ENCODE results near the gene TNFRSF4.

Gene TNFRSF4

DNA sequence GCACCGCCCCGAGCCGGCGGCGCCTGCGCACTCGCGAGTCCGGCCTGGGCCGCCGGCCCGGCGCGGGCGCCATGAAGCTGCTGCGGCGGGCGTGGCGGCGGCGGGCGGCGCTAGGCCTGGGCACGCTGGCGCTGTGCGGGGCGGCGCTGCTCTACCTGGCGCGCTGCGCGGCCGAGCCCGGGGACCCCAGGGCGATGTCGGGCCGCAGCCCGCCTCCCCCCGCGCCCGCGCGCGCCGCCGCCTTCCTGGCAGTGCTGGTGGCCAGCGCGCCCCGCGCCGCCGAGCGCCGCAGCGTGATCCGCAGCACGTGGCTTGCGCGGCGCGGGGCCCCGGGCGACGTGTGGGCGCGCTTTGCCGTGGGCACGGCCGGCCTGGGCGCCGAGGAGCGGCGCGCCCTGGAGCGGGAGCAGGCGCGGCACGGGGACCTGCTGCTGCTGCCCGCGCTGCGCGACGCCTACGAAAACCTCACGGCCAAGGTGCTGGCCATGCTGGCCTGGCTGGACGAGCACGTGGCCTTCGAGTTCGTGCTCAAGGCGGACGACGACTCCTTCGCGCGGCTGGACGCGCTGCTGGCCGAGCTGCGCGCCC, 18.3 kb upstream of the TNFRSF4 start, which contains the start of gene B3GALT6:
B3GALT6 (plus strand) TSS at position 30 of the 588 bp plus-strand sequence; CDS start at position 72, 42 bp downstream.
- Histone ChIP-seq H3K9ac (ENCODE audit: low read length) (peak within 1 kb of the TSS; percentile 94), H3K18ac (ENCODE audit: low read length) (peak within 1 kb of the TSS; percentile 47), H3K4me2 (ENCODE audit: low read length) (peak within 1 kb of the TSS; percentile 100), H3K23ac (ENCODE audit: low read length) (peak within 1 kb of the TSS; percentile 66), H3K4me1 (ENCODE audit: control insufficient read depth, low read depth, low read length) (peaks cover 7% of the 10 kb centered on the region), H3K79me2 (ENCODE audit: control insufficient read depth, insufficient read depth, low read length) (peaks cover 40% of the 10 kb centered on the region), H3K56ac (ENCODE audit: low read length) (peak within 1 kb of the TSS; percentile 97), H2BK5ac (ENCODE audit: low read length) (peak within 1 kb of the TSS; percentile 69), H4K8ac (ENCODE audit: low read depth, low read length) (peak within 1 kb of the TSS; percentile 93), H4K5ac (ENCODE audit: low read length) (no peak within 1 kb of the TSS), H2BK120ac (ENCODE audit: low read depth, low read length) (peak within 1 kb of the TSS; percentile 16), H3K4ac (ENCODE audit: low read depth, low read length) (peak within 1 kb of the TSS; percentile 81), H2BK15ac (replicated peaks; ENCODE audit: low read depth) (no peak within 1 kb of the TSS), H2AK5ac (ENCODE audit: low read length) (peak within 1 kb of the TSS; percentile 97), H3K27ac (ENCODE audit: low read depth, low read length) (peak within 1 kb of the TSS; percentile 45), H3K79me1 (ENCODE audit: low read length) (peaks cover 35% of the 10 kb centered on the region), H3K36me3 (ENCODE audit: control insufficient read depth, insufficient read depth, low read length) (no peaks in the 10 kb centered on the region), H3K27me3 (ENCODE audit: insufficient read depth, low read length, poor library complexity) (no peaks in the 10 kb centered on the region), H3K4me3 (ENCODE audit: low read length) (peak within 1 kb of the TSS; percentile 94)
- no CpG with 5 or more reads among the region's 100 CpGs for WGBS (ENCODE audit: extremely low coverage, insufficient coverage, low lambda C conversion rate)
- no peak for DNase-seq

DNA sequence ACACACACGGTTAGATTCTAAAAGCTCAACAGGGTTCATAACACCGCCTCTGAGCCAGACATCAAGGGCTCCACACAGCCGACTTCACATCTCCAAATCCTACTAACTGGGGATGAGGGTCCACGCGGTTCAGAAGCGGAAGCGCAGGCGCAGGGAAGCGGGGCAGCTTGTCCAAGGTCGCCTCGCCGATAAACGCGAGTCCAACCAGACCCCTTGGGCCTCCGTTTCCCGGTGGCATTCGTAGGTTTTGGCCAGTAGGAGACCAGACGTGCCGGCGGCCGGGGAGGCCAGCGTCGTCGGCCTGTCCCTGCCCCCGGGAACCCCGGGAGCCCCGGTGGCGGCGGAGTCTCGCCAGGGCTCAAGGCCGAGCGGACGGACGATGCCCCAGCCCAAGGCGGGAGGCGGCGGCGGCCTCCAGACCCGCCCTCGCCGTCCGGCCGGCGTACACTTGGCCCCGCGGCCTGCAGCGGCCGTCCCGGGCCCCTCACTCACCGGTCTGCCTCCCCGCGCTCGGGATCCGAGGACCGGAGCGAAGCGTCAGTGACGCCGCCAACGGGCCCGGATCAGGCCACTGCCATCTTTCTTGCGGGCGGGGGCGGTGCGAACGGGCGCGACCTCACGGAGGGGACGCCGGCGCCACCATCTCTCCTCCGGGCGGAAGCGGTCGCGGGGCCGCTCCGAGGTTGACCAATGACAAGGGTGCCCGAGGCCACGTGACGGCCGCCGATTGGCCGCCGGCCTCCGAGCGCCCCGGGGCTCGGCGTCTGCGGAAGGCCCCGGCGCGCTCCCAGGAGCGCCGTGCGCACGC, 17.7 kb upstream of the TNFRSF4 start, which contains the start of gene SDF4:
SDF4 (minus strand) TSS at position 602 of the 808 bp plus-strand sequence. CDS start 3,229 bp downstream, outside the sequence.
- H2BK15ac ChIP-seq (replicated peaks; ENCODE audit: low read depth) = no peak within 1 kb of the TSS
- peak within 1 kb of the TSS; percentile 100 for H3K4me2 ChIP-seq (ENCODE audit: low read length)
- WGBS (ENCODE audit: extremely low coverage, insufficient coverage, low lambda C conversion rate) = no CpG with 5 or more reads among the region's 99 CpGs
- peak within 1 kb of the TSS; percentile 94 for H3K4me3 ChIP-seq (ENCODE audit: low read length)
- H3K23ac ChIP-seq (ENCODE audit: low read length) = peak within 1 kb of the TSS; percentile 66
- H3K4ac ChIP-seq (ENCODE audit: low read depth, low read length) = peak within 1 kb of the TSS; percentile 81
- H3K27ac ChIP-seq (ENCODE audit: low read depth, low read length) = peak within 1 kb of the TSS; percentile 45
- peak within 1 kb of the TSS; percentile 97 for H2AK5ac ChIP-seq (ENCODE audit: low read length)
- peak within 1 kb of the TSS; percentile 16 for H2BK120ac ChIP-seq (ENCODE audit: low read depth, low read length)
- peaks cover 40% of the 10 kb centered on the region for H3K79me2 ChIP-seq (ENCODE audit: control insufficient read depth, insufficient read depth, low read length)
- no peaks in the 10 kb centered on the region for H3K27me3 ChIP-seq (ENCODE audit: insufficient read depth, low read length, poor library complexity)
- no peaks in the 10 kb centered on the region for H3K36me3 ChIP-seq (ENCODE audit: control insufficient read depth, insufficient read depth, low read length)
- peak within 1 kb of the TSS; percentile 97 for H3K56ac ChIP-seq (ENCODE audit: low read length)
- peaks cover 7% of the 10 kb centered on the region for H3K4me1 ChIP-seq (ENCODE audit: control insufficient read depth, low read depth, low read length)
- peak within 1 kb of the TSS; percentile 93 for H4K8ac ChIP-seq (ENCODE audit: low read depth, low read length)
- no peak within 1 kb of the TSS for H4K5ac ChIP-seq (ENCODE audit: low read length)
- peak within 1 kb of the TSS; percentile 69 for H2BK5ac ChIP-seq (ENCODE audit: low read length)
- peak; percentile 98 for DNase-seq
- H3K9ac ChIP-seq (ENCODE audit: low read length) = peak within 1 kb of the TSS; percentile 94
- H3K79me1 ChIP-seq (ENCODE audit: low read length) = peaks cover 35% of the 10 kb centered on the region
- H3K18ac ChIP-seq (ENCODE audit: low read length) = peak within 1 kb of the TSS; percentile 47

DNA sequence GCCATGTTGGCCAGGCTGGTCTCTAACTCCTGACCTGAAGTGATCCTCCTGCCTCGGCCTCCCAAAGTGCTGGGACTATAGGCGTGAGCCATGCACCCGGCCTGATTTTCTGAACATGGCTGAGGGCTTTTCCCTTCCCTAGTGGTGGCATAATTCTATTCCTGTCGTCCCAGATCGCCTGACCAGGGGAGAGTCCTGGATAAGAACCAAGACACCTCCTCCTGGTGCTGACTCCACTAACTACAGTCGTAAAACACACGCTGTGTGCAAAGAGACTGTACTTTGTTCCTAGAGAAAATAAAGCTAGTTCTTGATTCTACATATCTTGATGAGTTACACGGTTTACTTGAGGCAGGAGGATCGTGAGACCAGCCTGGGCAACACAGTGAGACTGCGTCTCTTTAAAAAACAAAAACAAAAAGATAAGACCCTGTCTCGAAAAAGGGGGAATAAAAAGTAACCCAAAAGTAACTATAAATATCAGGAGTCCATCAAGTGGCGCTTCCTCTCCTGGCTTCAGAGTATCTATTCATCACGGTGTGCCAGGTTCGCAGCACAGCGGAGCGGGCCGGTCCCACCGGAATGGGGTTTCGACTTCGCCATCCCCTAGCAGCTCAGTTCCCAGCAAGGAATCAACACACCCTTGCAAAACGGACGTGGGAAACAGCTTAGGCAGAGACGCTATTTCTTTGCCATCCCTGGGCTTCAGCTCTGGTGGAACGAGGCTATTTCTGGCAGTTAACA, 16.9 kb upstream of the TNFRSF4 start:
- peak overlapping the region; percentile 45 for H3K27ac ChIP-seq (ENCODE audit: low read depth, low read length)
- H3K9ac ChIP-seq (ENCODE audit: low read length) = peak overlapping the region; percentile 94
- H3K56ac ChIP-seq (ENCODE audit: low read length) = peak overlapping the region; percentile 97
- peak overlapping the region; percentile 94 for H3K4me3 ChIP-seq (ENCODE audit: low read length)
- peaks cover 35% of the 10 kb centered on the region for H3K79me1 ChIP-seq (ENCODE audit: low read length)
- no peak overlapping the region for H3K4ac ChIP-seq (ENCODE audit: low read depth, low read length)
- no peak overlapping the region for H3K23ac ChIP-seq (ENCODE audit: low read length)
- no peaks in the 10 kb centered on the region for H3K36me3 ChIP-seq (ENCODE audit: control insufficient read depth, insufficient read depth, low read length)
- H4K5ac ChIP-seq (ENCODE audit: low read length) = no peak overlapping the region
- peak overlapping the region; percentile 100 for H3K4me2 ChIP-seq (ENCODE audit: low read length)
- H3K18ac ChIP-seq (ENCODE audit: low read length) = no peak overlapping the region
- H2AK5ac ChIP-seq (ENCODE audit: low read length) = peak overlapping the region; percentile 43
- H2BK5ac ChIP-seq (ENCODE audit: low read length) = peak overlapping the region; percentile 69
- DNase-seq = peak; percentile 62
- H4K8ac ChIP-seq (ENCODE audit: low read depth, low read length) = no peak overlapping the region
- H2BK15ac ChIP-seq (replicated peaks; ENCODE audit: low read depth) = no peak overlapping the region
- H3K27me3 ChIP-seq (ENCODE audit: insufficient read depth, low read length, poor library complexity) = no peaks in the 10 kb centered on the region
- H3K79me2 ChIP-seq (ENCODE audit: control insufficient read depth, insufficient read depth, low read length) = peaks cover 40% of the 10 kb centered on the region
- WGBS (ENCODE audit: extremely low coverage, insufficient coverage, low lambda C conversion rate) = no CpG with 5 or more reads among the region's 24 CpGs
- H3K4me1 ChIP-seq (ENCODE audit: control insufficient read depth, low read depth, low read length) = peaks cover 7% of the 10 kb centered on the region
- no peak overlapping the region for H2BK120ac ChIP-seq (ENCODE audit: low read depth, low read length)

DNA sequence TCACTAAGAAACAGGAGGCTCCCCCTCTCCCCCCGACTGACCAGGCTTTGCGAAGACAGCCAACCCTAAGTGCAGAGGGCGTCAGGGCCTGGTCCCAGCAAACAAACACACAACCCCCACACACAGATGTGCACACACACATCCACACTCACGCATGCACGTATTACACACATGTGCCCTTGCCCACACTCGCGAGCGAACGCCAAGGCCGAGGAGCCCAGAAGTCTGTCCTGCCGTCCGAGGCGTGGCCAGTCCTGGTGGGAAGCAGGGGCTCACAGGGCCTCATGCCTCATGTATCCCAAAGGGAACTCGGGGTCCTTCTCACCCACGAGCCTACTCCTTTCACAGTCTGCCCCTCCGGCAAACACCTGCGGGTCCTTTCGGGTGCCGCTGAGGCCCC, 15.8 kb upstream of the TNFRSF4 start:
- no peaks in the 10 kb centered on the region for H3K27me3 ChIP-seq (ENCODE audit: insufficient read depth, low read length, poor library complexity)
- H3K4ac ChIP-seq (ENCODE audit: low read depth, low read length) = no peak overlapping the region
- no peak overlapping the region for H4K5ac ChIP-seq (ENCODE audit: low read length)
- peaks cover 39% of the 10 kb centered on the region for H3K79me1 ChIP-seq (ENCODE audit: low read length)
- no peak overlapping the region for H3K56ac ChIP-seq (ENCODE audit: low read length)
- H2AK5ac ChIP-seq (ENCODE audit: low read length) = no peak overlapping the region
- no peaks in the 10 kb centered on the region for H3K36me3 ChIP-seq (ENCODE audit: control insufficient read depth, insufficient read depth, low read length)
- H3K18ac ChIP-seq (ENCODE audit: low read length) = no peak overlapping the region
- no peak overlapping the region for H2BK120ac ChIP-seq (ENCODE audit: low read depth, low read length)
- H3K4me2 ChIP-seq (ENCODE audit: low read length) = no peak overlapping the region
- H3K4me1 ChIP-seq (ENCODE audit: control insufficient read depth, low read depth, low read length) = peaks cover 7% of the 10 kb centered on the region
- no peak overlapping the region for H2BK15ac ChIP-seq (replicated peaks; ENCODE audit: low read depth)
- no peak overlapping the region for H3K4me3 ChIP-seq (ENCODE audit: low read length)
- no peak overlapping the region for H3K9ac ChIP-seq (ENCODE audit: low read length)
- no CpG with 5 or more reads among the region's 19 CpGs for WGBS (ENCODE audit: extremely low coverage, insufficient coverage, low lambda C conversion rate)
- no peak overlapping the region for H3K23ac ChIP-seq (ENCODE audit: low read length)
- H3K79me2 ChIP-seq (ENCODE audit: control insufficient read depth, insufficient read depth, low read length) = peaks cover 40% of the 10 kb centered on the region
- H2BK5ac ChIP-seq (ENCODE audit: low read length) = no peak overlapping the region
- no peak overlapping the region for H4K8ac ChIP-seq (ENCODE audit: low read depth, low read length)
- no peak overlapping the region for H3K27ac ChIP-seq (ENCODE audit: low read depth, low read length)
- no peak for DNase-seq

DNA sequence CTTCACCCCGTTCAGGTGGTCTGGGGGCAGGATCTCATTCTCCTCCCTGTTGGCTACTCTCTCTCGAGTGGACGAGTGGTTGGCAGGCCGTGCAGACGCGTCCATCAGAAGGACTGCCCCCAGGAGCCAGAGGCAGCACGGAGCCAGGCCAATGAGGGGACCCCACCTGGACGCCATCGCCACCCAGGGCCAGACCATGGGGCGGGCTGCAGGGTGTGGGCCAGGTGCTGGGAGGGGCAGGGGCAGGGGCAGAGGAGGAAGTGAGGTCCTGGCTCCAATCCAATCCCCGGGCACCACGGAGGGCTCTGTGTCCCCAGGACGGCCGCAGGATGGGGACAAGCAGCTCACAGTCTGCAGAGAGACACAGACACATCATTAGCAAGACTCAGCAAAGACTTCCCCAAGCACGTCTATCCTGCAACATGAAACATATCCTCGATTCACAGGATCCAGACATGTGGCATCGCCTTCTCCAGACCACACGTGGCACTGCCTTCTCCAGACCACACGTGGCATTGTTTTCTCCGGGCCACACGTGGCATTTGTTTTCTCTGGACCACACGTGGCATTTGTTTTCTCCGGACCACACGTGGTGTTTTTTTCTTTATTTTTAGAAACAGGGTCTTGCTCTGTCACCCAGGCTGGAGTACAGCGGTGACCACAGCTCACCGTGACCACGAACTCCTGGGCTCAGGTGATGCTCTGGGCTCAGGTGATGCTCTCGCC, 14.8 kb upstream of the TNFRSF4 start:
- Histone ChIP-seq H2BK120ac (ENCODE audit: low read depth, low read length) (no peak overlapping the region), H3K18ac (ENCODE audit: low read length) (no peak overlapping the region), H2BK5ac (ENCODE audit: low read length) (no peak overlapping the region), H3K4me1 (ENCODE audit: control insufficient read depth, low read depth, low read length) (peaks cover 7% of the 10 kb centered on the region), H3K23ac (ENCODE audit: low read length) (no peak overlapping the region), H3K27me3 (ENCODE audit: insufficient read depth, low read length, poor library complexity) (no peaks in the 10 kb centered on the region), H4K5ac (ENCODE audit: low read length) (no peak overlapping the region), H3K4me2 (ENCODE audit: low read length) (no peak overlapping the region), H2BK15ac (replicated peaks; ENCODE audit: low read depth) (no peak overlapping the region), H2AK5ac (ENCODE audit: low read length) (no peak overlapping the region), H3K79me2 (ENCODE audit: control insufficient read depth, insufficient read depth, low read length) (peaks cover 36% of the 10 kb centered on the region), H3K4ac (ENCODE audit: low read depth, low read length) (no peak overlapping the region), H4K8ac (ENCODE audit: low read depth, low read length) (no peak overlapping the region), H3K79me1 (ENCODE audit: low read length) (peaks cover 34% of the 10 kb centered on the region), H3K4me3 (ENCODE audit: low read length) (no peak overlapping the region), H3K27ac (ENCODE audit: low read depth, low read length) (no peak overlapping the region), H3K36me3 (ENCODE audit: control insufficient read depth, insufficient read depth, low read length) (no peaks in the 10 kb centered on the region), H3K9ac (ENCODE audit: low read length) (no peak overlapping the region), H3K56ac (ENCODE audit: low read length) (no peak overlapping the region)
- DNase-seq = no peak
- no CpG with 5 or more reads among the region's 28 CpGs for WGBS (ENCODE audit: extremely low coverage, insufficient coverage, low lambda C conversion rate)
